HCT116 (cell line): Measurements from ENCODE around the gene CCL7. TPM values are rescaled to one million over a fixed set of nuclear protein-coding genes. Genes with fewer than 3 reads are reported as not detected.
A peak's percentile ranks its signal among the peaks of the same experiment; 100 is the strongest.

Source experiments
- ATAC-seq: fragments of 200-7000 bp; cut with Tn5 transposase; 2 replicates; pipeline ENCODE4 v1.9.1; 2020; ENCODE audit warnings: mild to moderate bottlenecking, moderate library complexity
- BruUV-seq: library from RNA; stranded (reverse); fragments of 400-500 nt; replicated peaks from 2 replicates; lab custom pipeline; 2021; lab: Mats Ljungman, UMichigan
- CTCF ChIA-PET: fragments of 300-600 bp; sonication (Branson Sonifier 250); formaldehyde crosslinking; loops from one replicate; lab custom pipeline; 2021; ENCODE audit warnings: antibody characterized with exemption; lab: Charles Lee
- POLR2A ChIA-PET: fragments of 300-600, 350-600 bp; sonication (Branson Sonifier 250); formaldehyde crosslinking; loops from one replicate; lab custom pipeline; 2021; ENCODE audit warnings: antibody characterized with exemption; lab: Charles Lee
- RAD21 ChIA-PET, 2 experiments: fragments of 300-600 bp; sonication (Branson Sonifier 250); formaldehyde crosslinking; loops; one replicate each; lab custom pipeline; 2023; ENCODE audit warnings: low total read pairs in 2 of 2; ENCODE audit not compliant: uncharacterized antibody in 2 of 2, unreplicated experiment in 2 of 2, low non-redundant PET in 1 of 2; lab: Charles Lee
- DNase-seq: peaks from one replicate; pipeline ENCODE4 v3.0.0-alpha.2; 2010; ENCODE audit warnings: low read depth, low spot score
- H2AFZ ChIP-seq: fragments of 200-600 bp; shearing (Covaris generic), sonication (generic); 2 replicates; pipeline ENCODE4 v1.6.1; 2017; ENCODE audit warnings: low read depth, mixed run types, mixed read lengths, antibody characterized with exemption, low read length; ENCODE audit not compliant: poor library complexity, severe bottlenecking
- H3K27ac ChIP-seq: 2 replicates; pipeline ENCODE4 v1.5.1; 2012; ENCODE audit warnings: low read depth, low read length
- H3K27me3 ChIP-seq: fragments of 200-600 bp; sonication (generic); 2 replicates; pipeline ENCODE4 v1.6.1; 2016; ENCODE audit warnings: mixed run types, low read length, mixed read lengths; ENCODE audit not compliant: insufficient read depth
- H3K36me3 ChIP-seq, 2 experiments: fragments of 200-500 bp in 1 of 2; fragments of 200-600 bp in 1 of 2; sonication (Bioruptor generic) in 1 of 2; sonication (generic) in 1 of 2; 2 replicates each; pipeline versions ENCODE4 v1.5.1 to v1.6.1; 2014 to 2016; ENCODE audit warnings: low read length in 2 of 2, inconsistent platforms in 1 of 2, mixed read lengths in 1 of 2, mixed run types in 1 of 2; ENCODE audit not compliant: insufficient read depth in 2 of 2, control insufficient read depth in 1 of 2
- H3K4me1 ChIP-seq, 2 experiments: fragments of 200-600 bp in 1 of 2; sonication (generic) in 1 of 2; 2 replicates each; pipeline versions ENCODE4 v1.5.1 to v1.6.1; 2012 to 2017; ENCODE audit warnings: low read length in 2 of 2, inconsistent platforms in 1 of 2, mild to moderate bottlenecking in 1 of 2, mixed read lengths in 1 of 2, mixed run types in 1 of 2, moderate library complexity in 1 of 2; ENCODE audit not compliant: insufficient read depth in 2 of 2, control insufficient read depth in 1 of 2
- H3K4me2 ChIP-seq: fragments of 200-600 bp; sonication (generic); 2 replicates; pipeline ENCODE4 v1.6.1; 2017; ENCODE audit warnings: mixed run types, low read length, mixed read lengths
- H3K4me3 ChIP-seq, 2 experiments: fragments of 200-600 bp in 1 of 2; sonication (generic) in 1 of 2; replicated peaks in 1 of 2; 2 replicates each; pipeline ENCODE4 v1.5.1; 2011 to 2016; ENCODE audit warnings: low read length in 2 of 2, control low read depth in 1 of 2, low read depth in 1 of 2, mild to moderate bottlenecking in 1 of 2, mixed read lengths in 1 of 2, mixed run types in 1 of 2
- H3K79me2 ChIP-seq: fragments of 200-600 bp; sonication (generic); 2 replicates; pipeline ENCODE4 v1.6.1; 2017; ENCODE audit warnings: mild to moderate bottlenecking, mixed run types, low read length, moderate library complexity, mixed read lengths; ENCODE audit not compliant: insufficient read depth
- H3K9ac ChIP-seq: fragments of 200-600 bp; sonication (generic); 2 replicates; pipeline ENCODE4 v1.6.1; 2016; ENCODE audit warnings: low read length, mixed read lengths
- H3K9me2 ChIP-seq: fragments of 200-600 bp; sonication (generic), shearing (Covaris generic); 2 replicates; pipeline ENCODE4 v1.6.1; 2017; ENCODE audit warnings: mixed run types, mild to moderate bottlenecking, moderate library complexity; ENCODE audit not compliant: insufficient read depth
- H3K9me3 ChIP-seq, 2 experiments: fragments of 200-500 bp in 1 of 2; fragments of 200-600 bp in 1 of 2; sonication (Bioruptor generic) in 1 of 2; sonication (generic) in 1 of 2; 2 replicates each; pipeline ENCODE4 v1.6.1; 2014 to 2017; ENCODE audit warnings: low read length in 2 of 2, mixed read lengths in 2 of 2, inconsistent platforms in 1 of 2, low read depth in 1 of 2, mild to moderate bottlenecking in 1 of 2, mixed run types in 1 of 2, moderate library complexity in 1 of 2; ENCODE audit not compliant: control insufficient read depth in 1 of 2, insufficient read depth in 1 of 2
- H4K20me1 ChIP-seq: fragments of 200-600 bp; sonication (generic), shearing (Covaris generic); 2 replicates; pipeline ENCODE4 v1.6.1; 2017; ENCODE audit warnings: mixed run types, mild to moderate bottlenecking, moderate library complexity; ENCODE audit not compliant: insufficient read depth
- POLR2A ChIP-seq: IDR thresholded peaks from 2 replicates; pipeline ENCODE4 v1.7.0; 2011; ENCODE audit warnings: borderline replicate concordance; ENCODE audit not compliant: insufficient read depth, insufficient read length; ENCODE audit errors: extremely low read depth
- intact Hi-C: fragments of 100-400 bp; cut with micrococcal nuclease; formaldehyde crosslinking; loops from 2 replicates; pipeline ENCODE4 v1.10.0; 2022
- total RNA-seq: library from RNA; stranded (reverse); gene quantifications from one replicate; pipeline ENCODE4 v1.2.1, GENCODE V29; 2021; ENCODE audit not compliant: unreplicated experiment
- TF ChIP-seq, protein P1 (sequence below): IDR thresholded peaks from 2 replicates; pipeline ENCODE4 v1.6.1; 2011; ENCODE audit warnings: mild to moderate bottlenecking, low read length, moderate library complexity; ENCODE audit not compliant: insufficient replicate concordance; ENCODE audit errors: extremely low read depth
- TF ChIP-seq, protein P2 (sequence below), 3 experiments: fragments of 200-600 bp in 1 of 3; sonication (generic) in 1 of 3; IDR thresholded peaks in 2 of 3; conservative IDR thresholded peaks in 1 of 3; 2 replicates each; pipeline ENCODE4 v1.5.1; 2012 to 2017; ENCODE audit warnings: low read depth in 2 of 3, low read length in 2 of 3, antibody characterized with exemption in 1 of 3, borderline replicate concordance in 1 of 3, control low read depth in 1 of 3, mild to moderate bottlenecking in 1 of 3, mixed read lengths in 1 of 3, mixed run types in 1 of 3, moderate library complexity in 1 of 3; ENCODE audit not compliant: insufficient read depth in 1 of 3

CCL7 gene
- total RNA-seq, 1 experiment from 2014 or later: not detected

DNA sequence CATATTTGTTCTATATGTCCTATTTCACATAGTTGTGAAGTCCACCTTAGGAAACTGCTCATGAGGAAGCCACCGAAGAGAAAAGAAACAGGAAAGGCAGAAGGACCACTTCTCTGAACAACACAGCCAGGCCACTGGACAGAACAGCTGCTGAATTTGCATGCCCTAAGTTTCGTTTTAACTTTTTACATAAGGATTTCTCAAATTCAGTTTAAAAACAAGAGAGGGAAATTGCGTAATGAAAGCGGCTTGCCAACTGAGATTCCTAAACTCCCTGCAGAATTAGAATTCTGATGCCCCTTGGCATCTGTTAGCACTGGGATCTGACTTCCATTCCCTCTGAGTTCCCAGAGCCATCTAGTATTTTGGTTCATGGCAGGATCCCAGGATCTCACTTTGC lies 44.3 kb downstream of the CCL7 start:
- ChIA-PET POLR2A (no interaction called here), CTCF (no interaction called here), RAD21 (no interaction called here)
- ATAC-seq (no peak), DNase-seq (no peak)
- no peaks in the 10 kb centered on the region for H4K20me1 ChIP-seq
- no peaks in the 10 kb centered on the region for H3K4me1 ChIP-seq
- H3K4me2 ChIP-seq: no peak overlapping the region
- BruUV-seq: no TSS peak
- H3K27me3 ChIP-seq: peaks cover 8% of the 10 kb centered on the region; the same call in 1 of the 2 replicates
- no peak overlapping the region for H3K27ac ChIP-seq
- H3K79me2 ChIP-seq: no peaks in the 10 kb centered on the region
- H3K4me3 ChIP-seq: no peak overlapping the region
- no peak overlapping the region for H2AFZ ChIP-seq
- no peak for TF ChIP-seq POLR2A
- H3K9me3 ChIP-seq: no peaks in the 10 kb centered on the region
- no peaks in the 10 kb centered on the region for H3K9me2 ChIP-seq
- no peaks in the 10 kb centered on the region for H3K36me3 ChIP-seq
- H3K9ac ChIP-seq: no peak overlapping the region
- intact Hi-C loops: no loop called here

DNA sequence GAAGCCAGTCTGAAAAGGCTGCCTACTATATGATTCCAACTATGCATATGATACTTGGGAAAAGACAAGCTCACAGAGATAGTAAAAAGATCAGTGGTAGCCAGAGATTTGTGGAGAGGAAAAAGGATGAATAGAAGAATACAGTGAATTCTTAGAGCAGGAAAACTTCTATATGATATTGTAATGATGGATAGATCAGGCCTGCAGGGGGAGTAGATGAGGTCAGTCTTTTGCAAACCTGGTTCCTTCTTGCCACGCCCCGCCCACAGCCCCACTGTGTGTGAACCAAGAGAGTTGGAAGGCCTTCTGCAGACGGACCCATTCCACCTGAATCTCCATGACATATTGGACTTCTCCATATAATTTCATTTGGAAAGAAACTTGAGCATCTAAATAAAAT lies 48.5 kb downstream of the CCL7 start:
- peak; percentile 52; the same call in 1 of the 2 replicates for ATAC-seq
- BruUV-seq: no TSS peak
- H3K4me3 ChIP-seq: no peak overlapping the region
- no peaks in the 10 kb centered on the region for H3K9me2 ChIP-seq
- intact Hi-C loops: no loop called here
- TF ChIP-seq, protein P1, sequence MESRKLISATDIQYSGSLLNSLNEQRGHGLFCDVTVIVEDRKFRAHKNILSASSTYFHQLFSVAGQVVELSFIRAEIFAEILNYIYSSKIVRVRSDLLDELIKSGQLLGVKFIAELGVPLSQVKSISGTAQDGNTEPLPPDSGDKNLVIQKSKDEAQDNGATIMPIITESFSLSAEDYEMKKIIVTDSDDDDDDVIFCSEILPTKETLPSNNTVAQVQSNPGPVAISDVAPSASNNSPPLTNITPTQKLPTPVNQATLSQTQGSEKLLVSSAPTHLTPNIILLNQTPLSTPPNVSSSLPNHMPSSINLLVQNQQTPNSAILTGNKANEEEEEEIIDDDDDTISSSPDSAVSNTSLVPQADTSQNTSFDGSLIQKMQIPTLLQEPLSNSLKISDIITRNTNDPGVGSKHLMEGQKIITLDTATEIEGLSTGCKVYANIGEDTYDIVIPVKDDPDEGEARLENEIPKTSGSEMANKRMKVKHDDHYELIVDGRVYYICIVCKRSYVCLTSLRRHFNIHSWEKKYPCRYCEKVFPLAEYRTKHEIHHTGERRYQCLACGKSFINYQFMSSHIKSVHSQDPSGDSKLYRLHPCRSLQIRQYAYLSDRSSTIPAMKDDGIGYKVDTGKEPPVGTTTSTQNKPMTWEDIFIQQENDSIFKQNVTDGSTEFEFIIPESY: no peak
- TF ChIP-seq, protein P2, sequence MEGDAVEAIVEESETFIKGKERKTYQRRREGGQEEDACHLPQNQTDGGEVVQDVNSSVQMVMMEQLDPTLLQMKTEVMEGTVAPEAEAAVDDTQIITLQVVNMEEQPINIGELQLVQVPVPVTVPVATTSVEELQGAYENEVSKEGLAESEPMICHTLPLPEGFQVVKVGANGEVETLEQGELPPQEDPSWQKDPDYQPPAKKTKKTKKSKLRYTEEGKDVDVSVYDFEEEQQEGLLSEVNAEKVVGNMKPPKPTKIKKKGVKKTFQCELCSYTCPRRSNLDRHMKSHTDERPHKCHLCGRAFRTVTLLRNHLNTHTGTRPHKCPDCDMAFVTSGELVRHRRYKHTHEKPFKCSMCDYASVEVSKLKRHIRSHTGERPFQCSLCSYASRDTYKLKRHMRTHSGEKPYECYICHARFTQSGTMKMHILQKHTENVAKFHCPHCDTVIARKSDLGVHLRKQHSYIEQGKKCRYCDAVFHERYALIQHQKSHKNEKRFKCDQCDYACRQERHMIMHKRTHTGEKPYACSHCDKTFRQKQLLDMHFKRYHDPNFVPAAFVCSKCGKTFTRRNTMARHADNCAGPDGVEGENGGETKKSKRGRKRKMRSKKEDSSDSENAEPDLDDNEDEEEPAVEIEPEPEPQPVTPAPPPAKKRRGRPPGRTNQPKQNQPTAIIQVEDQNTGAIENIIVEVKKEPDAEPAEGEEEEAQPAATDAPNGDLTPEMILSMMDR (IDR thresholded peaks at IDR 0.05 in 2 of 3, conservative IDR thresholded peaks at IDR 0.05 in 1 of 3; ENCODE audit: borderline replicate concordance in 1 of 3, insufficient read depth in 1 of 3, low read depth in 2 of 3, low read length in 2 of 3): peak in 2 of 3 experiments; percentile 17 to 25; a peak in 2 of 6 replicates
- ChIA-PET POLR2A (no interaction called here), CTCF (interaction anchor here (0.8 kb wide), 1 partner anchor 43 kb away, joined by 3 read pairs; no protein-coding TSS in a partner anchor), RAD21 (no interaction called here)
- no peak overlapping the region for H3K27ac ChIP-seq
- peak; percentile 4 for DNase-seq
- no peak overlapping the region for H2AFZ ChIP-seq
- no peaks in the 10 kb centered on the region for H3K79me2 ChIP-seq
- H3K27me3 ChIP-seq: peaks cover 8% of the 10 kb centered on the region; the same call in 1 of the 2 replicates
- no peaks in the 10 kb centered on the region for H3K36me3 ChIP-seq
- H3K9ac ChIP-seq: no peak overlapping the region
- no peaks in the 10 kb centered on the region for H3K9me3 ChIP-seq
- H4K20me1 ChIP-seq: no peaks in the 10 kb centered on the region
- H3K4me2 ChIP-seq: no peak overlapping the region
- no peaks in the 10 kb centered on the region for H3K4me1 ChIP-seq
